ENCODE measurements around the gene MAST4.

MAST4 gene

DNA sequence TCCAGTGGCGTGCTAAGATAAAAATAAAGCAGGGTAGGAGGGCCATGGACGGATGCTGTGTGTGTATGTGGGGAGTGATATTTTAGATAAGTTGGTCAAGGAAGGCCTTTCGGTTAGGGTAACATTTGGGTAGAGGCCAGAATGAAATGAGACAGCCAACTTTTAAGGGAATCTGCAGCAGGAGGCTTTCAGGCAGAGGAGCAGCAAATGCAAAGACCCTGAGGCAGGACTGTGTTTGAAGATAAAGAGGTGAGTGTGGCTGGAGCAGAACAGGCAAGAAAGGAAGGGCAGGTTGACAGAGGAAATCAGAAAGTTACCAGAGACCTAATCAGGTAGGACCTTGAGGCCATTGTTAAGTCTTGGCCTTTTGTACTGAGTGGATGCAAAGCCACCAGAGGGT is 106.2 kb downstream of the MAST4 start:
- DNase-seq: no peak

DNA sequence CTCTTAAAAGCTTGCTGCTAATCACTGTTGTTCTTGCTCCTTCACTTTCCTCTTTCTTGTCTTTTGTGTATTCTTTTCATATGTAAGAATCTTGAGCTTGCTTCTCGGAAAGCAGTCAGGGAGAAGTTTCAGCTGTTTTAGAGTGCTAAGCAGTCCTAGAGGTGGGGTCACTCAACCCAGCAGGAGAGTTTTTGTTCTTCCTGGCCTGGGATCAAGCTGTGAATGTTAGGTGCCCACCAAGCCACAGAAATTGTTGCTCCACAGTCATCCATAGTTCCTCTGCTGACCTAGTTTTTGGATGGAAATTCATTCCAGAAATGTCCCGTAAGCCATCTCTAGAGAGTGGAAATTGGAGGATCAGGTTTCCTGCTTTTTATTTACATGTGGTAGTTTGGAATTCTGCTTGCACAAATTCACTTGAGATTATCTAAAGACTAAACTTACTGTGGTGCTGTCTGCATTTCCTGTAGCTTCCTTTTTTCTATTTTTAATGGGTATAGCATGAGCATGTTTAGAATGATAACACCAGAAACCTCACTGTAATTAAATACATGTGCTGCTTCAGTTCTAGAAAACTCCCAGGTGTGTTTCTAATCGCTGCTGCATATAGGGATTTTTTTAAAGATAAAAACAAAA is 108.7 kb downstream of the MAST4 start:
- no peak for DNase-seq

DNA sequence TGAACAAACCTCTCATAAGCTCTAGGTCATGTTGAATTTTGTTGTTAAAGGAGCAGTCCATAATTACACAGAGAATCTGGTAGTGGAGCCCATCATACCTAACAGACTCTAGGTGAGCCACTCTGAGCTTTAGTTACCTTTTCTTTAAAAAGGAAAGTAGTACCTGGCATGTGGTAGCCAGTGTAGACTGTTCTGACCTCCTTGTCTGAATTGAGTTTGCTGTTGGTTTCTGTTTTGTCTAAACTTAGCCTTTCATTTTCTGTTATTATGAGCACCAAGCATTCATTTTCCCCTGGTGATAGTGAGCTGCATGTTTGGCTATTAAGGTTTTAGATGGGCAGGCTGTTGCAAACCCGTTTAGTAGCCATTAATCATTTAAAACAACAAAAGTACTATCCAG is 112.2 kb downstream of the MAST4 start:
- no peak for DNase-seq

DNA sequence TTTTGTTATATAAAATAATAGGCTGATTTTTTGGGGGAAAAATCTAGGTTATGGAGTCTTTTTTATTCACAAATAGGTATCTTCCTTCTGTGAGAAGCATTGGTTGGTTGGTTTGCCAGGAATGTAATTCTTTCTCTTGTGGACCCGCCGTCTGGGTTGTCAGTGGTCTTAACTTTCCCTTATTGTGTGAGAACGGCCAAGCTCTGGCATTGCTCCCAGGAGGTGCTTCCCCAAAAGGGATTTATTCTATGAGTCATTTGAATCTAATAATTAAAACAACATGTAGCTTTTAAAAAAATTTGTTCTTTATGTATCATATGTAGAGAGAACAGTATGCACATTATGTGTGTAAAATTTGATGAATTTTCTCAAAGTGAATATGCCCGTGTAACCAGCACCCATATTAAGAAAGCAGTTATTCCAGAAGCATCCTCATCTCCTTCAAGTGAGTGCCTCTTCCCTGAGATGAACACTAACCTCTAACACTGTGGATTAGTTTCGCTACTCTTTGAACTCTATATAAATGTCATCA is 114.4 kb downstream of the MAST4 start:
- DNase-seq: no peak

DNA sequence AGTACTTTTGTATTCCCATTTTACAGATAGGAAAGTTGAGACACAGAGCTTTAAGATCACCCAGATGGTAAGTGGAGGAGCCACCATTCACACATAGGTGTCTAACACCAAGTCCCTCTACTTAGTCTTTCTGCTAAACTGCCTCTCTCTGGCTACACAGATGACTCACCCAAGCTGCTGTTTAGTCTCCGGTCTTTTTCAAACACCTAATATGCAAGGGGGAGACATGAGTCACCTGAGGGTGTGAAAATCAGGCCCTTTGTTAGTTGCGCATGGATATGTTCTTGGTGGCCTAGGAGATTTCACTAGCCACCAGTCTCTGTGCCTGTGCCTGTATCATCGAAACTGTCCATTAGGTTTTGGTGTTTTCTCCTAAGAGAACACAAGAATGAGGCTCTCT is 117.8 kb downstream of the MAST4 start:
- DNase-seq: no peak

DNA sequence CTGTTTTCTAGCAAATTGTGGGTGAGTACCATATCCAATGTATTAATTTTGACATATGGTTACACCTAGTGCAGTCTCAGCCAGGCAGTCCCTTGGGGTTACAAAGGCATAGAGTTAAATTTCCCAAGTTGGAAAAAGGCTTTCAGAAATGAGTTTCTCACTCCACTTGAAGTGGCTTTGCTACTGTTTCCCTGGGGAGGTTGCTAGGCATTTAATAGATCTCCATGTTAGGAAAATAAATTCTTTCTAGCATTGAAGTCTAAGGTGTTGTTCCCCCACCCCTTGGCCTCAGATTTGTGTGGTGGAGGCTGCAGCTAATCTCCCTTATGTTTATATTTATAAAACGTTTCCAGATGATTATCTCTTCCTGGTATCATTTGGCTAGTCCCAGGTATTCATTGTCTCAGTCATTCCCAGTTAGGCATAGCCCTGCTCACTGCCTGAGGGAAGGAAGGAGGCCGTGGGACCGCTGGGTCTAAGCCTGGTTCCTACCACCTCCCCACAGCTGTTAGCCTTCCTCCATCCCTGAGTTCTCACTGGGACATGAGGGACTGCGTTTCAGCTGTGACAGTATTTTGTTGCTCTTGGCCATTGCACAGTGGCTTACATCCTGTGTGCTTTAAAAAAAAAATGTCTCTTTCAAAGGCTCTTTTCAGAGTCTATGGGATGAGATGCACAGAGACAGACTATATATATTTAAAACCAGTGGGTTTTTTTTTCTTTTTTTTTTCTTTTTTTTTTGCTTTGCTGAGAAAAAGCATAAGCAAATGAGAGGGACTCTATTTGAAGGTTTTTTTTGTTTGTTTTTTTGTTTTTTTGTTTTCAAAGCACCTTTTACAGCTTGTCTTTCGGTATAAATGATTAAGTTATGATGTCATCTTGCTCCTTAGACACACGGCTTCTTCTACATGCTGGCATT is 121.5 kb downstream of the MAST4 start:
- DNase-seq: no peak

DNA sequence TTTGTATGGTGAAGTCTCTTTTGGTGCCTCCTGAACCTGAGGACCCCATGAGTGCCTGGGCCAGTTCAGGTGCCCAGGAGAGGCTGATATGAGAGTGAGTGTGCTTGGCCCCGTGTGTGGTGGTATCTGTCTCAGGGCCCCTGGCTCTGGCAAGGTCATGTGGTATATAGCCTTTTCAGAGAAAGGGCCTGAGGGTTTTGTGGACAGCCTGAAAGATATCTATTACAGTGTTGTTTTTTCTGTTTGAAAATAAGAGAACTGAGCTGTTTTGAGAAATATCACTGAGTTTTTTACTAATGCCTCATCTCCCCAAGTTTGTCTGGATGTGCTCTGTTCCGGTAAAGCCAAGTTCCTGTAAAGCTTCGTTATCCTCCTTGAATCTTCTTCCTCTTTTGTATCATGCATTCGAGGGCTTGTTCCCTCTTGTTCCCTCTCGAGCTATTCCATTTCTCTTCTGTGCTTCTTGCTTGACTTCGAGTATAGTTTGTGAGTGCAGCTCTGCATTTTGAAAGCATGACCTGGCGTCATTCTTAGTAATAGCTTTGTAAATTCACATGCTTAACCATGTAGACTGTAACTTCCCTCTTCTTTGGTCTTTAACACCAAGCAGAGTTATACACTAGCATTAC is 122.3 kb downstream of the MAST4 start:
- DNase-seq: no peak

DNA sequence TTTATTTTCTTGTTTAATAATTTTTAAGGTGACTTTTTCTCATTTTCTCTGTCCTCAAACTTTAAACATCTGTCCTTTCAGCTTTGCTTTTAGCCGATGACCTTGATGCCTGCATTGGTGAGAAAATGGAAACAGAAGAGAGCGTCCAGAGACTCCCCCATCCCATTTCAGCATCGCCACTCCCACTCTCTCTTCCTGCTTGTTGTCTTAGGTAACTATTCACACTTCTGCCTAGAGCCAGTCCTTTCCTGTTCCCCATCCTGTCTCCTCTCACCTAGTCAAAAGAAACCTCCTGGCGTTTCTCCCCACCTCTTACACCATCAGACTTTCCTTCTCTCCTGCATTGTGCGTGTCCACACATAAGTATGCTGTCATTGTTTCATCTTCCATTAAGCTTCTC is 124.6 kb downstream of the MAST4 start:
- no peak for DNase-seq

DNA sequence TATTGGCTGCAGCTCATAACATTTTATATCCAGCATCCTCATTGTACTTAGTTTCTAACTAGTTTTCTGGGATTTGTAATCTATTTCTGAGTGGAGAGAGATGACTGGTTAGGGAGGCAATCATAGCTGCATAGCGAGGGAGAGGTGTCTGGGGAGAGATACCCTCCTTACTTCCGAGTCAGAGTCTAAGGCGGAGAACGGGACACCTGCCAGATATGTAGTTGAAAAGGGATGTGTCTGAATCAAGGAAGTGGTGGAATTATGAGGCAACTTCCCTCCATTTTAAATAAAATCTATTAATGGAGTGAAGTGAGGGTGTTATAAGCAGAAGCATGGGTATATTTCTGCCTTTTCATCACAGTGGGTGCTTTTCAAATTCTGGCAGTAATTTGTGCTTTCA is 126.5 kb downstream of the MAST4 start:
- no peak for DNase-seq

DNA sequence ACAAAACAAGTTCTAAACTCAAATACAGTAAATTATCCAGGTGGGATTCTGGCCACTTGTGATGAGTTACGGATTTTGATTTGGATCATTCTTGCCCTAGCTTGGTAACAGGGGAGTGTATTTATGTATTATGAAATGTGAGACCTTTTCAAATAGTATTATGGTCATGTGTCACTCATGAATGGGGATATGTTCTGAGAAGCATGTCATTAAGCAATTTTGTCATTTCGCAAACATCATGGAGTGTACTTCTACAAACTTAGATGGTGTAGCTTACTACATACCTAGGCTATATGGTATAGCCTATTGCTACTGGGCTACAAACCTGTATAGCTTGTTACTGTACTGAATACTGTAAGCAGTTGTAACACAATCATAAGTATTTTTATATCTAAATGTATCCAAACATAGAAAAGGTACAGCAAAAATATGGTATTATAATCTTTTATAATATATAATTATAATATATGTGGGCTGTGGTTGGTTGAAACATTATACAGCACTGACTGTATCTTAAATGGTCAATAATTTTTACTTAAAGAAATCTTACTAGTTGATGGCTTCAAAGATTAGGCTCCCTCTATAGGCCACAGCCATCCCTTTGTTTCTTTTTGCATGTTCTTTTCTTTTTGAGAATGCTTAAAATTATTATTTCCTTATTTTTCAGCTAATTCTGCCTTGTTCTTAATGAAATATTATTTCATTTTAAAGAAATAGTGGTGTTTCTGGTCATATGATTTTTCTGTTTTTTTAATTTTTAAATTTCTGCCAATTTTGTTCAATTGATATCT is 128.4 kb downstream of the MAST4 start:
- no peak for DNase-seq

DNA sequence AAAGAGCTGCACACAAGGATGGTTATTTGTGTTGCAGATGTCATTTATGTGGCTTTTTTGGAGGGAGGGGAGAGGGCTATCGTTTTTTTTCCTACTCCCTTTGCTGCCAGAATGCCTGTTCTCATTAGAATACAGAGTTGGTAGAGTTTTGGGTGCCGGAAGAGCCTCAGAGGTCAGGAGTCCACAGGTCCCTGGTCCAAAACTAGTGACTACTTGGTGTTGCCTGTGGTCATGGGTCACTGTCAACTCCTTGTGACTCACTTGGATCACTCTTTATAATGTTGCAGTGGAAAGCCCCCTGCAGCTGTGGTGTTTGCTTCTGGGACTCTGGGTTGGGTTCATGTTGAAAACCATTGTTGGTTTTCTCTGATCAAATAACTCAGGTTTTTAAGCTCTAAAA is 131.4 kb downstream of the MAST4 start:
- DNase-seq: no peak

DNA sequence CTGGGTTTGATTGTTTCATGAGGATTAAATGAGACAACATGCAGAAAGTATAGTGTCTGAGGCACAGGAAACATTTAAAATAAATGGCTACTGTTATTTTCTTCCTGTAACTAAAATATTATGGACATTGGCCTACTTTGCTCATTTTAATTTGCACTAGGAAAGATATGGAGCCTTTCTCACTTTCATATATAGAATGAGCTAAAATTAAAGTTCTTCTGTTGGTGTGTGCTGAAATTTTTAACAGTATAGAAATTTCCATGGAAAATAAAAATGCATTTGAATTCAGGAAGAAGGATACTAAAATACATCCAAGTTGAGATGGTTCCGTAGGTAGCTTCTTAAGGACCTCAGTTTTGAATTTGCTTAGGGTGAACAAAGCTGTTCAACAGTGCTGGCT is 131.9 kb downstream of the MAST4 start:
- no peak for DNase-seq

DNA sequence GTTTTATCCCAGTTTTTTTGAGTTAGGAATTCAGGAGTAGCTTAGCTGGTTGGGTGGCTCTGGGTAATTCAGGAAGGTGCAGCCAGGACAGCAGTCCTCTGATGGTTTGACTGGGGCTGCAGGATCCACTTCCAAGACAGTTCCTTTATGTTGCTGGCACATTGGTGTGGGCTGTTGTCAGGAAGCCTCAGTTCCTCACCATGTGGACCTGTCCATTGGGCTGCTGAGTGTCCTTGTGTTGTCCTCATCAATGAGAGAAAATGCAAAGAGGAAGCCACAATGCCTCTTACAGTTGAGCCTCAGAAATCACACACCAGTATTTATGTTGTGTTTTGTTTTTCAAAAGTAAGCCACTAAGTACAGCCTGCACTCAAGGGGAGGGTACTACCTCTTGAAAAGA is 140.9 kb downstream of the MAST4 start:
- no peak for DNase-seq

DNA sequence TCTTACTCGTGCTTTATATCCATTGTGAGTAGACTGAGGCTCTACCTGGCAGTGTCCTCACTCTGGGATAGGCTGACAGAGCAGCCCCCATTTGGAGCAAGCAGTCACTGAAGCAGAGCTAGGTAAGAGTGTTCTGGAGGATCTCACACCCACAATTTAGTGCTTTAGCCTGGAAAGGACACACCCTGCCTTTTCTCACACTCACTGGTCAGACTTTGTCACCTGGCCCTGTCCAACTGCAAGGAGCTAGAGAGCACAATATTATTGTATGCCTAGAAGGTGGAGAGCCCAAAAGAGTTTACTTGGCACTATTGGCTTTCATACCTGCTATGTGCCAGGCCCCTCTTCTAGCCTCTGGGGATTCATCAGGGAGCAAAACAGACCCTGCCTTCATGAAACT is 141.9 kb downstream of the MAST4 start:
- DNase-seq: no peak

DNA sequence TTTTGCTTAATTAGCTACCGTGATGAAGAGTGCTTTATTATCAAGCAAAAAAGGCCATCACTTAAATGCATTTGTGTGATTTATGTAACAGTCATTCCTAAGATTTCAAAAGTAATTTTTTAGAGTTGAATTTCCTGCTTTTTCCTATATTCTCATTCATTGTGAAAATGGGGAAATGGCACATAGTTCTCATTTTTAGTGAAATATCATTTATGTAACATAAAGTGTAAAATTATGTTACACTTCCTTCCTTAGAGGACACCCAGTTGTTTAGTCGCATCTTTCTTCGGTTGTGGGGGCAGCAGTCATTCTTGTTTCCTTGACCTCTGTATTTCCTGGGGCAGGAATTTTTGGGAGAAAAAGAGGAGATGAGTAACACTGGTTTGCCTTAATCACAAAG is 142.8 kb downstream of the MAST4 start:
- DNase-seq: no peak

DNA sequence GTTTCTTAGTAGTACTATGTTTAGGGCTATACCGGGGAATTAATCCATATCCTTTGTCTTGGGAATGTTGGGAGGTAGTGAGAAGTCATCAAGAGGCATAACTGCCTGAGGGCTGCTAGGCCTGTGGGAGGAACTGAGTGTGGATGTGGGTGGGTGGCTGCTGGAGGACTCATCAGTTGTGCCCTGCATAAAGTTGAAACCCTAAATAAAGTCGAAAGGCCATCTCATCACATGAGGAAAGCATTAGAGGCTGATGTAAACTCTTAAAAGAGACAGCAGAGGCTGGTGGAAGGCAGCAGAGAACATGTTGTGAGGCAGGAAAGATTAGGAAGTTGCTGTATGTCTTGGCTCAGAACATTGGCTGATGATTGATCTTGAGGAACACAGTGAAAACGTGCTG is 143.8 kb downstream of the MAST4 start:
- no peak for DNase-seq

DNA sequence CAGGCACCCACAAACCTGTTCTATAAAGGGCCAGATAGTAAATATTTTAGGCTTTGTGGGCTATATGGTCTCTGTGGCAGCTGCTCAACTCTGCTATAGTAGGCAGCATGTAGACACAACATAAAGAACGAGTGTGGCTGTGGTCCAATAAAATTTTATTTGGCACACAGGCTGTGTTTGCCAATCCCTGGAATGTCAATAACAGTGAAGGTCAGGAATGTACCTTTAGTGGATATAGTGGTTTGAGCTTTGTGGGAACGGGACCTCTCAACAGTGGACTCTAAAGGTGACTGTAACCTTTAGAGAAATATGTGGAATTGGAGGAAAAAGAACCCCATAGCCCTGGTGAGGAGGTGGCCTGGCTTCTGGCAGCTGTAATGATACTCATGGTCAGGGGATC is 145.2 kb downstream of the MAST4 start:
- no peak for DNase-seq

DNA sequence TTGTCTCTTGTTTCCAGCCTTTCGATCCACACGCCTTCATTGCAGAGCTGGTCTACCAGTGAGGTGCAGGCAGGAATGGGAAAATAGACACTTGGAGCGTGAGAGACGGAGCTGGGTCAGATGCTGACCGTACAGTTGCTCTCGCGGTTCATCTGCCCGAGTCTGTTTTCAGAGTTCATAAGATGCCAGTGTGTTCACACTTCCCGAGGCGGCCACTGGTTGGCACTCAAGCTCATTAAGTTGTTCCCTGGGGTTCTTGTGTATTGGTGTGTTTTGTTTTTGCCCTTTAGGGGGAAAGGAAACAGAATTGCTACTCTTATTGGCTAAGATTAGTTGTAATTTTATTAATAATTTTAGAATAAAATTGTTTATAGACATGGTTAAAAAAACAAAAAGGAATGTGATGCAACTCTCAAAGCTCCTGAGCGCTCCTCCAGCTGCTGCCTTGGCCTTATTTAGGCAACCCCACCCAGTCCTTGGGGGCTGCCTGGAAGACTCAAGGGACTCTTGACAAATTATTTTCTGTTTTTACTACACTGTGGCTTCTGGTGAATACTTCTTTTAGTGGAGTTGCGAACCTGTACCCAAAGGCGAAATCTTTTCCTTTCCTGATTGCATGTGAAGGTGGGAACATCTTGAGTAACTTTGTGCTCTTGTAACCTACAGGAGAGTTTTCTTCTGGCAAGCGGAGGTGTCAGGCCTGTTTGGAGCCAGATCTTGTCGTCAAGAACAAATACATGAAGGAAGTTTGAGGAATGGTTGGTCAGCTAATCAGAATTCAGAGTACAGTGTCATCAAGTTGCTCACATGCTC is 146.1 kb downstream of the MAST4 start:
- DNase-seq: no peak

DNA sequence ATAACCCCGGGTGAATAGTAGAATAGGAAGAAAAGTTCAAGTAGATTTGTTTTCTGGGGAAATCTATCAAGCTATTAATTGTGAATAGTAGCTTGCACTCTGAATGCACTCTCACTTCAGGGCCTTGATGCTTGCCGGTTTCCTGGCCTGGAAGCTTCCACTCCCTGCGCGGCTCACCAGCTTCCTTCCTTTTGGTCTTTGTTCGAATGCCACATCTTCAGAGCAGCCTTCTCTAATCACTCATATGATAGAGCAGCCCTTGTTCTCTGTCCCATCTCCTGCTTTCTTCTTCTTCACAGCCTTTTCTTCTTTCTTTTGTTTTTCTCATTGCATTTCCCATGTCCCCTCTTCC is 146.7 kb downstream of the MAST4 start:
- DNase-seq: no peak

DNA sequence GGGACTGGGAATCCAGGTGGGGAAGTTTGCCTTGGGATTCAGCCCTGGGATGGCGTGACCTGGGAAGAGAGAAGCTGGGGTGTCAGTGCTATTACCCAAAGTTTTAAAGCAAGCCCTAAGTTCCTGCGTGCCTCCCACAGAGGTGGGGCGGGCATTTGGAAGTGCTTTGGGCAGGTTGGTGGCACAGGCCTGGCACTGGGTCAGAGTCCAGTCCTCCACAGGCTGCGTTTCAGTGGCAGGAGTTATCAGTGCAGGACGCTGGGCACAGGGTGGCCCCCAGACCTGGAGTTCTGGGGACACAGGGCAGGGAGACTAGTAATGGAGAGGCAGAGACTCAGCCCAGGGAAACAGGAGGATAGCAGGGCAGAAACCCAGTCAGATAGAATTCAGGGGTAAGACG is 147.2 kb downstream of the MAST4 start:
- DNase-seq: no peak

DNA sequence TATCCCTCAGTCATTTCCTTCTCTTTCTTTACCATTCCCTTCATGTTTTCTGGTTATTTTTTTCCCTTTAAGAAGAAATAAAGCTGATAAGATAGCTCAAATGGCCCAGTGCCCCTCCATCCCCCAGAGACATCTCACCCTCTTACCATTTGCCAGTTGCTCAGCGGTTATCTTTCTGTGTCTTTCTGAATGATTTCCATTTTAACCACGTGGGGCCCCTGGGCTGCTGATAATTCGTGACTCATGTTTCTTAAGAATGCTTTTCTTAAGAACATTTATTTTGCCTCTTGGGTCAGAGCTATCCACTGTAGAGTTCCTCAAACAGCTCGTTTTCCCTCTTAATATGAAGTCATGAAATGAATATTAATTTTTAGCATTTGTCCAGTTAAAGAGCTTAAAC is 147.8 kb downstream of the MAST4 start:
- no peak for DNase-seq

DNA sequence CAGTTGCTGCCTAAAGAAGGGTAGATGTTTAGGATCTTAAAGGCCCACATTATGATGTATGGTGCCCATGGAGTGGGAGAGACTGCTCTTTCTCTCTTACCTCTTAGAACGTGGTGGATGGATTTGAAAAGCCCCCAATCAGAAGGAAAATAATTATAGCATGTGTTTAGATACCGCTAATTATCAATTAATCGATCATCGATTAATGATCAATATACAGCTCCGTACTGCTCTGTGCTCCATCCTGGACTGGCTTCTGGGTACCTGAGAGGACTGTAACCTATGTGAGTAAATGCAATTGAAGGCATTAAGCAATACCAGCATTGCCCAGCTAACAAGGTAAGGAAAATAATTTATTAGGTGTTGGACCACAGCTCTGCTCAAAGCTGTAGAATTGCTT is 149.1 kb downstream of the MAST4 start:
- no peak for DNase-seq

Measured in stimulated activated CD4-positive, alpha-beta T cell treated with anti-CD3 and anti-CD28 coated beads, Interleukin-2, amount 100 ng/mL, for 48 hours (primary cell).